AG04450 (cell line): ENCODE data around the gene SKIDA1. TPM values are rescaled to one million over a fixed set of nuclear protein-coding genes. Genes with fewer than 3 reads are reported as not detected.

Experiments
- CTCF ChIA-PET: fragments of 300-600, 350-600 bp; formaldehyde crosslinking; extraction: SDS; loops from one replicate; lab custom pipeline; 2022; ENCODE audit warnings: antibody characterized with exemption, inconsistent platforms; lab: Charles Lee
- POLR2A ChIA-PET: fragments of 350-600 bp; formaldehyde crosslinking; extraction: SDS; loops from one replicate; lab custom pipeline; 2021; ENCODE audit warnings: antibody characterized with exemption, inconsistent platforms; lab: Yijun Ruan, JAX
- DNase-seq: peaks from one replicate; pipeline ENCODE4 v3.0.0-alpha.2; 2011; ENCODE audit warnings: low read depth, low spot score
- H3K27ac ChIP-seq: one replicate; pipeline ENCODE4 v1.5.1; 2012; ENCODE audit warnings: low read depth, low read length, control low read depth
- H3K27me3 ChIP-seq: one replicate; pipeline ENCODE4 v1.6.0; 2012; ENCODE audit warnings: low read length; ENCODE audit not compliant: control insufficient read depth, insufficient read depth
- H3K4me3 ChIP-seq: 2 replicates; pipeline ENCODE4 v1.5.1; 2011; ENCODE audit warnings: mild to moderate bottlenecking, low read depth, low read length, control low read depth
- H3K9me3 ChIP-seq: 2 replicates; pipeline ENCODE4 v1.5.1; 2012; ENCODE audit warnings: low read length; ENCODE audit not compliant: control insufficient read depth, insufficient read depth
- CTCF ChIP-seq: IDR thresholded peaks from 2 replicates; pipeline ENCODE4 v1.5.1; 2011; ENCODE audit warnings: low read depth, low read length, control low read depth, inconsistent platforms
- polyA plus RNA-seq: library from polyadenylated mRNA; depleted of rRNA; stranded (reverse); fragments of >200 nt; gene quantifications from 2 replicates; pipeline ENCODE4 v1.2.3, GENCODE V29; 2011

Gene SKIDA1
- polyA plus RNA-seq, 1 experiment = 0.62 TPM

DNA sequence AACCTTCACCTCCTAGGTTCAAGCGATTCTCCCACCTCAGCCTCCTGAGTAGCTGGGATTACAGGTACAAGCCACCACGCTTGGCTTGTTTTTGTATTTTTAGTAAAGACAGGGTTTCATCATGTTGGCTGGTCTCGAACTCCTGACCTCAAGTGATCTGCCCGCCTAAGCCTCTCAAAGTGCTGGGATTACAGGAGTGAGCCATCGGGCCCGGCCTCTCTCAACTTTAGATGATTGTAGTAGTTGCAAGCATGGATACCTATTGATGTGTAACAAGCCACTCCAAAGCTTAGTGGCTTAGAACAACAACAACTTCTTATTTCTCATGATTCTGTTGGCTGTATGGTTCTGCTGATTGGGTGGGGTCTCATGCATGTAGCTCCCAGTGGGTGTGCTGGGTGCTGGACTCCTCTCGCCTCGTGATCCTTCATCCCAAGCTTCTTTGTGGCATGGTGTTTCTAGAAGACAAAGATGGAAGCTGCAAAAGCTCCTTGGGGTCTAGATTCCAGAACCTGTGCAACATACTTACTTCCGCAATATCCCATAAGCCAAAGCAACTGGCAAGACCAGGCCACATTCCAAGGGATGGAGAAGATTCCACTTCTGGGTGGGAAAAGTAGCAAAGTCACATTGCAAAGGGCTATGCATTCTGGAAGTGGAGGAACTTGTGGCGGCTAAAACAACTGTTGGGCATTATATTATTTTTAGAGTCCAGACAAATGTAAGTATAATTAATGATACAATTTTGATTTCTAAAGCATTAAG, 37.9 kb downstream of the SKIDA1 start:
- ChIA-PET CTCF (interaction anchor here (3.1 kb wide), 1 partner anchor 209 kb away, joined by 28 read pairs; no protein-coding TSS in a partner anchor), POLR2A (no interaction called here)
- Histone ChIP-seq H3K27ac (no peak overlapping the region), H3K27me3 (no peaks in the 10 kb centered on the region), H3K9me3 (no peaks in the 10 kb centered on the region), H3K4me3 (no peak overlapping the region)
- no peak for DNase-seq
- TF ChIP-seq CTCF = no peak

DNA sequence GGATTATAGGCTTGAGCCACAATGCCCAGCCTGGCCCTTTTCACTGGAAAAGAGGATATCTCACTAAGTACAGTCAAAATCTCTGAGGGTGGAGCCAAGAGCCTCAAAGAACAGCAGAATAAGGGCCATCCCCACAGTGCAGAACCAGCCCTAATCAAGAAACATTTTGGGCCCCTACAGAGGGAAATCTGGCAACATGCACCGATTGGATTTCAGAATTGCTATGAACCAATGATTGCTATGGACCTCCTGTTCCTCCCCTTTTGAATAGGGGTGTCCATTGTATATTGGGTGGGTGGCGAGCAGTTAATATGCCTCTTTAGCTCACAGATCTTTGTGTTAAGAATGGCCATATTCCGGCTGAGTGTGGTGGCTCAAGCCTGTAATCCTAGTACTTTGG, 42.7 kb downstream of the SKIDA1 start:
- Histone ChIP-seq H3K9me3 (peaks cover 7% of the 10 kb centered on the region), H3K27me3 (no peaks in the 10 kb centered on the region), H3K4me3 (no peak overlapping the region), H3K27ac (no peak overlapping the region)
- CTCF ChIA-PET = no interaction called here
- TF ChIP-seq CTCF = no peak
- no peak for DNase-seq
- POLR2A ChIA-PET = no interaction called here

DNA sequence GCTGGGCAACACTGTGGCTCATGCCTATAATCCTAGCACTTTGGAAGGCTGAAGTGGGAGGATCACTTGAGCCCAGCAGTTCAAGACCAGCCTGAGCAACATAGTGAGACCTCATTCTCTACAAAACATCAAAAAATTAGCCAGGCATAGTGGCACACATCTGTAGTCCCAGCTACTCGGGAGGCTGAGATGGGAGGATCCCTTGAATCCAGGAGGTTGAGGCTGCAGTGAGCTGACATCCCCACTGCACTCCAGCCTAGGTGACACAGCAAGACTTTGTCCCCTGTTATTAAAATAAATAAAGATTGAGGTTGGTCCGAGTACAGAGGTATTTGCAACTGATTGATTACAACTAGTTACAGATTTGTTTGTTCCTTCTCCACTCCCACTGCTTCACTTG, 44.1 kb downstream of the SKIDA1 start:
- H3K27ac ChIP-seq = no peak overlapping the region
- H3K9me3 ChIP-seq = peaks cover 7% of the 10 kb centered on the region
- no peak for TF ChIP-seq CTCF
- ChIA-PET CTCF (no interaction called here), POLR2A (no interaction called here)
- H3K4me3 ChIP-seq = no peak overlapping the region
- no peaks in the 10 kb centered on the region for H3K27me3 ChIP-seq
- no peak for DNase-seq

DNA sequence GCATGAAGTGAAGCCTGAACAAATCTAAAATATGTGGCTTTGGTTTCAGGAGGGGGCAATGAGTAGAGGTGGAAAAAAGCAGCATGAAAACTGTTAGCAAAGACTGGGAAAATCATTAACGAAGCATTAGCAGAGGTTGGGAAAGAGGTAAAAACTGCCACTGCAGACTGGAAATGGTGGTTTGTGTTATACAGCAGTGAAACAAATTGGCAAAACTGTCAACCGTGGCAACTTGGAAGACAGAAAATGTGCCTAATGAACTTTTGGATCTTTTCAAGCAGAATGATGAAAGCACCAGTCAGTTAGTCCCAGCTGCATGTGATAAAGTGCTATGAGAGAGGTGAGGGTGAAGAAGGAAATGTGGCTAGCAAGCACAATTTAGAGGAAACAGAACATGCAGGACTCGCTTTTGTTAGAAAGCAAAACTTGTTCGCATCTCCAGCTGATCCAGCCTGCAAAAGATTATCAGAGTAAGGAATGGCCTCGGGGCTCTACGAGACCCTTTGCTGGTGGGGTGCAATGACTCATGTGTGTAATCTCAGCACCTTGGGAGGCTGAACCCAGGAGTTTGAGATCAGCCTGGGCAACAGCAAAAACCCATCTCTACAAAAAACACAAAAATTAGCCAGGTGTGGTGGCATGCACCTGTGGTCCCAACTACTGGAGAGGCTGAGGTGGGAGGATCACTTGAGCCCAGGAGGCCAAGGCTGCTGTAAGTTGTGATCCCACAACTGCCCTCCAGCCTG, 45.7 kb downstream of the SKIDA1 start:
- H3K4me3 ChIP-seq = no peak overlapping the region
- POLR2A ChIA-PET = no interaction called here

More for the DNA sequence above, 45.7 kb downstream of the SKIDA1 start:
- H3K9me3 ChIP-seq = peaks cover 7% of the 10 kb centered on the region
- no peaks in the 10 kb centered on the region for H3K27me3 ChIP-seq
- CTCF ChIA-PET = no interaction called here
- no peak for DNase-seq
- no peak for TF ChIP-seq CTCF
- no peak overlapping the region for H3K27ac ChIP-seq
